Measurements from ENCODE around the gene DNAJC16.
"Not testable (repeated sequence)": the region's sequence is repeated elsewhere in the genome, so short reads cannot be mapped to it uniquely, and the experiment has no call there.

The DNAJC16 gene

GRCh38 chr1:15515022-15515663 is 11.5 kb upstream of the DNAJC16 start:
- Histone ChIP-seq H3K36me3 (replicated peaks; ENCODE audit: insufficient read depth, low read length) (no peaks in the 10 kb centered on the region), H3K9me2 (replicated peaks; ENCODE audit: insufficient read depth, low read length) (no peaks in the 10 kb centered on the region), H3K9ac (ENCODE audit: low read length) (no peak overlapping the region), H2AFZ (ENCODE audit: low read length) (no peak overlapping the region), H3K4me2 (ENCODE audit: low read depth, low read length) (no peak overlapping the region), H3K4me3 (ENCODE audit: low read length) (no peak overlapping the region), H3F3A (ENCODE audit: insufficient read depth, low read length) (no peaks in the 10 kb centered on the region), H3K79me2 (ENCODE audit: low read length) (no peaks in the 10 kb centered on the region), H3K9me3 (replicated peaks; ENCODE audit: insufficient read depth, low read length) (no peaks in the 10 kb centered on the region), H4K20me1 (ENCODE audit: insufficient read depth, low read length) (no peaks in the 10 kb centered on the region), H3K27me3 (replicated peaks; ENCODE audit: insufficient read depth, low read length) (no peaks in the 10 kb centered on the region), H3K27ac (ENCODE audit: low read length) (no peak overlapping the region), H3K4me1 (ENCODE audit: low read length) (no peaks in the 10 kb centered on the region)
- TF ChIP-seq, protein P1, sequence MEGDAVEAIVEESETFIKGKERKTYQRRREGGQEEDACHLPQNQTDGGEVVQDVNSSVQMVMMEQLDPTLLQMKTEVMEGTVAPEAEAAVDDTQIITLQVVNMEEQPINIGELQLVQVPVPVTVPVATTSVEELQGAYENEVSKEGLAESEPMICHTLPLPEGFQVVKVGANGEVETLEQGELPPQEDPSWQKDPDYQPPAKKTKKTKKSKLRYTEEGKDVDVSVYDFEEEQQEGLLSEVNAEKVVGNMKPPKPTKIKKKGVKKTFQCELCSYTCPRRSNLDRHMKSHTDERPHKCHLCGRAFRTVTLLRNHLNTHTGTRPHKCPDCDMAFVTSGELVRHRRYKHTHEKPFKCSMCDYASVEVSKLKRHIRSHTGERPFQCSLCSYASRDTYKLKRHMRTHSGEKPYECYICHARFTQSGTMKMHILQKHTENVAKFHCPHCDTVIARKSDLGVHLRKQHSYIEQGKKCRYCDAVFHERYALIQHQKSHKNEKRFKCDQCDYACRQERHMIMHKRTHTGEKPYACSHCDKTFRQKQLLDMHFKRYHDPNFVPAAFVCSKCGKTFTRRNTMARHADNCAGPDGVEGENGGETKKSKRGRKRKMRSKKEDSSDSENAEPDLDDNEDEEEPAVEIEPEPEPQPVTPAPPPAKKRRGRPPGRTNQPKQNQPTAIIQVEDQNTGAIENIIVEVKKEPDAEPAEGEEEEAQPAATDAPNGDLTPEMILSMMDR (IDR thresholded peaks at IDR 0.05; ENCODE audit: low read length), result no peak
- TF ChIP-seq EZH2 (optimal IDR thresholded peaks at IDR 0.05; ENCODE audit: low read depth, low read length) (no peak), EZH2phosphoT487 (IDR thresholded peaks at IDR 0.05; ENCODE audit: low read length) (no peak)
- no peak for DNase-seq

GRCh38 chr1:15519625-15520024 is 7.0 kb upstream of the DNAJC16 start:
- no peak overlapping the region for H3K9ac ChIP-seq (ENCODE audit: low read length)
- H3K27me3 ChIP-seq (replicated peaks; ENCODE audit: insufficient read depth, low read length), result no peaks in the 10 kb centered on the region
- no peak overlapping the region for H3K4me2 ChIP-seq (ENCODE audit: low read depth, low read length)
- no peak for DNase-seq
- no peaks in the 10 kb centered on the region for H3K9me2 ChIP-seq (replicated peaks; ENCODE audit: insufficient read depth, low read length)
- H3F3A ChIP-seq (ENCODE audit: insufficient read depth, low read length), result no peaks in the 10 kb centered on the region; the same call in 1 of the 2 replicates
- no peak overlapping the region for H3K27ac ChIP-seq (ENCODE audit: low read length)
- H3K9me3 ChIP-seq (replicated peaks; ENCODE audit: insufficient read depth, low read length), result no peaks in the 10 kb centered on the region
- no peaks in the 10 kb centered on the region for H4K20me1 ChIP-seq (ENCODE audit: insufficient read depth, low read length)
- no peak overlapping the region for H3K4me3 ChIP-seq (ENCODE audit: low read length)
- H3K4me1 ChIP-seq (ENCODE audit: low read length), result peaks cover 5% of the 10 kb centered on the region
- TF ChIP-seq EZH2phosphoT487 (IDR thresholded peaks at IDR 0.05; ENCODE audit: low read length), result no peak
- TF ChIP-seq, protein P1 (IDR thresholded peaks at IDR 0.05; ENCODE audit: low read length), result no peak
- no peak for TF ChIP-seq EZH2 (optimal IDR thresholded peaks at IDR 0.05; ENCODE audit: low read depth, low read length)
- H3K36me3 ChIP-seq (replicated peaks; ENCODE audit: insufficient read depth, low read length), result no peaks in the 10 kb centered on the region
- H3K79me2 ChIP-seq (ENCODE audit: low read length), result 0 out of 2 replicates have a peak, but pooled peaks cover 9% of the 10 kb centered on the region
- H2AFZ ChIP-seq (ENCODE audit: low read length), result no peak overlapping the region

DNA sequence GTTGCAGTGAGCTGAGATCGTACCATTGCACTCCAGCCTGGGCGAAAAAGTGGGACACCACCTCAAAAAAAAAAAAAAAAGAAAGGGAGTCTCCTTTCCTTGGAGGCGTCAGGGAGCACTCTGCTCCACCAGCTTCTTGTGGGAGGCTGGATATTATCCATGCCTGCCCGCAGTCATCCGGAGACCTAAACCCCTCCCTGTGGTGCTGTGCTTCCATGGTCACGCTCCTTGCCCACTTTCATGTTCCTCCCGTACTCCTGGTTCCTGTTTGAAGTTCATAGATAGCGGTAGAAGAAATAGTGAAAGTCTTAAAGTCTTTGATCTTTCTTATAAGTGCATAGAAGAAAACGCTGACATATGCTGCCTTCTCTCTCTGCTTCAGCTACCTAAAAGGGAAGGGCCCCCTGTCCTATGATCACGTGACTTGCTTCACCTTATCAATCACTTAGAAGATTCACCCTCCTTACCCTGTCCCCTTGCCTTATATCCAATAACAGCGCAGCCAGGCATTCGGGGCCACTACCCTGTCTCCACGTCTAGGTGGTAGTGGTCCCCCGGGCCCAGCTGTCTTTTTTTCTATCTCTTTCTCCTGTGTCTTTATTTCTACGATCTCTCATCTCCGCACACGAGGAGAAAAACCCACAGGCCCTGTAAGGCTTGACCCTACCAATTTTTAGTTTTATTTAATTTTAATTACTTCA is 5.3 kb upstream of the DNAJC16 start:
- peaks cover 10% of the 10 kb centered on the region for H3F3A ChIP-seq (ENCODE audit: insufficient read depth, low read length)
- H3K9ac ChIP-seq (ENCODE audit: low read length); H3K36me3 ChIP-seq (replicated peaks; ENCODE audit: insufficient read depth, low read length); H3K27ac ChIP-seq (ENCODE audit: low read length); H4K20me1 ChIP-seq (ENCODE audit: insufficient read depth, low read length); DNase-seq; H3K4me2 ChIP-seq (ENCODE audit: low read depth, low read length); H3K79me2 ChIP-seq (ENCODE audit: low read length); H3K9me3 ChIP-seq (replicated peaks; ENCODE audit: insufficient read depth, low read length); H3K4me3 ChIP-seq (ENCODE audit: low read length); H3K27me3 ChIP-seq (replicated peaks; ENCODE audit: insufficient read depth, low read length); H2AFZ ChIP-seq (ENCODE audit: low read length); H3K9me2 ChIP-seq (replicated peaks; ENCODE audit: insufficient read depth, low read length): not testable (repeated sequence)
- peaks cover 11% of the 10 kb centered on the region for H3K4me1 ChIP-seq (ENCODE audit: low read length)

DNA sequence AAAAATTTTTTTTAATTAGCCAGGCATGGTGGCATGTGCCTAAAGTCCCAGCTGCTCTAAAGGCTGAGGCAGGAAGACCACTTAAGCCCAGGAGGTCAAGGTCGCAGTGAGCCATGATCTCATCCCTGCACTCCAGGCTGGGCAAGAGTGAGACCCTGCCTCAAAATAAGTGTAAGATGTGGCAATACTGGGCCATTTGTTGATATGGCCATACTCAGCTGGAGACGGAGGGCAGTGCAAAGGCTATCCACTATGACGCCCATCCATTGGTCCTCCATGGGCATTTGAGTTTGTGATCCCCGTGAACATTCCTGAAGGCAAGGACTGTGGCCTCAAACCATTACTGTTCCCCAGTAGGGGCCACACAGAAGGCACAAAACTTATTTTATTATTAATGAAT is 4.1 kb upstream of the DNAJC16 start:
- H3K9me2 ChIP-seq (replicated peaks; ENCODE audit: insufficient read depth, low read length), result no peaks in the 10 kb centered on the region
- no peaks in the 10 kb centered on the region for H3K36me3 ChIP-seq (replicated peaks; ENCODE audit: insufficient read depth, low read length)
- H3K4me1 ChIP-seq (ENCODE audit: low read length), result peaks cover 13% of the 10 kb centered on the region
- H3F3A ChIP-seq (ENCODE audit: insufficient read depth, low read length), result peaks cover 10% of the 10 kb centered on the region
- peaks cover 16% of the 10 kb centered on the region for H3K79me2 ChIP-seq (ENCODE audit: low read length)
- no peak overlapping the region for H2AFZ ChIP-seq (ENCODE audit: low read length)
- DNase-seq, result no peak
- TF ChIP-seq EZH2 (optimal IDR thresholded peaks at IDR 0.05; ENCODE audit: low read depth, low read length) (no peak), EZH2phosphoT487 (IDR thresholded peaks at IDR 0.05; ENCODE audit: low read length) (no peak)
- TF ChIP-seq, protein P1 (IDR thresholded peaks at IDR 0.05; ENCODE audit: low read length), result no peak
- no peak overlapping the region for H3K9ac ChIP-seq (ENCODE audit: low read length)
- H3K4me2 ChIP-seq (ENCODE audit: low read depth, low read length), result no peak overlapping the region
- H3K9me3 ChIP-seq (replicated peaks; ENCODE audit: insufficient read depth, low read length), result no peaks in the 10 kb centered on the region
- H3K27ac ChIP-seq (ENCODE audit: low read length), result no peak overlapping the region
- no peaks in the 10 kb centered on the region for H4K20me1 ChIP-seq (ENCODE audit: insufficient read depth, low read length)
- no peaks in the 10 kb centered on the region for H3K27me3 ChIP-seq (replicated peaks; ENCODE audit: insufficient read depth, low read length)
- no peak overlapping the region for H3K4me3 ChIP-seq (ENCODE audit: low read length)

Data from MM.1S (cell line).